DND-41 (cell line): Measurements from ENCODE around the gene THSD4.

Source experiments
- ATAC-seq: fragments of 200-7000 bp; cut with Tn5 transposase; 3 replicates; pipeline ENCODE4 v1.9.1; 2021; ENCODE audit warnings: low read depth; ENCODE audit not compliant: insufficient read depth
- DNase-seq: peaks from one replicate; pipeline ENCODE4 v3.0.0-alpha.2; 2020
- H2AFZ ChIP-seq: 2 replicates; pipeline ENCODE4 v1.6.0; 2012; ENCODE audit warnings: low read depth, low read length
- H3K27ac ChIP-seq: 2 replicates; pipeline ENCODE4 v1.5.1; 2012; ENCODE audit warnings: low read length, inconsistent platforms
- H3K27me3 ChIP-seq: fragments of 200-600 bp; sonication (generic); 2 replicates; pipeline ENCODE4 v1.6.0; 2012; ENCODE audit warnings: low read length, mild to moderate bottlenecking, inconsistent platforms; ENCODE audit not compliant: insufficient read depth, poor library complexity
- H3K36me3 ChIP-seq: 2 replicates; pipeline ENCODE4 v1.5.1; 2012; ENCODE audit warnings: low read length, inconsistent platforms; ENCODE audit not compliant: insufficient read depth
- H3K4me1 ChIP-seq: 2 replicates; pipeline ENCODE4 v1.5.1; 2012; ENCODE audit warnings: mild to moderate bottlenecking, low read length; ENCODE audit not compliant: insufficient read depth
- H3K4me2 ChIP-seq: 2 replicates; pipeline ENCODE4 v1.6.0; 2012; ENCODE audit warnings: mild to moderate bottlenecking, moderate library complexity, low read length, inconsistent platforms; ENCODE audit not compliant: insufficient read depth
- H3K4me3 ChIP-seq, 2 experiments: fragments of 200-600 bp in 1 of 2; shearing (Covaris generic) in 1 of 2; 2 replicates each; pipeline ENCODE4 v1.5.1; 2012 to 2016; ENCODE audit warnings: inconsistent platforms in 2 of 2, low read length in 2 of 2, mild to moderate bottlenecking in 2 of 2, low read depth in 1 of 2, moderate library complexity in 1 of 2
- H3K79me2 ChIP-seq: 2 replicates; pipeline ENCODE4 v1.6.0; 2012; ENCODE audit warnings: low read length, inconsistent platforms; ENCODE audit not compliant: insufficient read depth
- H3K9ac ChIP-seq: 2 replicates; pipeline ENCODE4 v1.6.0; 2012; ENCODE audit warnings: low read depth, mild to moderate bottlenecking, inconsistent platforms, low read length, moderate library complexity
- H3K9me3 ChIP-seq: 2 replicates; pipeline ENCODE4 v1.5.1; 2012; ENCODE audit warnings: low read length, moderate library complexity, mild to moderate bottlenecking, inconsistent platforms; ENCODE audit not compliant: insufficient read depth, severe bottlenecking
- H4K20me1 ChIP-seq: 2 replicates; pipeline ENCODE4 v1.6.0; 2012; ENCODE audit warnings: low read length; ENCODE audit not compliant: insufficient read depth
- CTCF ChIP-seq: IDR thresholded peaks from 2 replicates; pipeline ENCODE4 v1.5.1; 2012; ENCODE audit warnings: borderline replicate concordance, low read length, moderate library complexity, mild to moderate bottlenecking; ENCODE audit not compliant: poor library complexity, severe bottlenecking; ENCODE audit errors: extremely low read depth
- EZH2 ChIP-seq: IDR thresholded peaks from 3 replicates; pipeline ENCODE4 v1.6.1; 2012; ENCODE audit warnings: borderline replicate concordance, low read depth, mild to moderate bottlenecking, moderate library complexity, low read length, inconsistent platforms; ENCODE audit not compliant: severe bottlenecking

The THSD4 gene

DNA sequence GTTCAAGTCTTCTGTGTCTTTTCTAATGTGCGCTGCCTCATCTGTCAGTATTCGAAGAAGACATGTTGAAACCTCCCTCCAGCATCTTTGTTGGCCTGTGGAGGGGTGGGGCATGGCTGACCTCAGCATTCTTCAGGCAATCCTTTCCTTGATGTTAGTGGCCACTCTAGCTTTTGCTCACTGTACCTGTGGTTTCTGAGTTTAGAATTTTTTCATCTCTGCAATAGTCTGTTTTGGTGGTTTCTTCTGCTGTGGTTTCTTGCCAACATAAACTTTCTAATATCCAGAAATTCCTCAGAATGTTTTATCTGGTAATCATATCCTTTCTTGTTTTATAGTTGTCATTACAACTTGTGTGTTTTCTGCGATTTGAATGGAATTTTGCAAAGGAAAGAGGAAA, 443.8 kb downstream of the THSD4 start:
- ATAC-seq (no peak), DNase-seq (no peak)
- H3K4me2 ChIP-seq, result no peak overlapping the region
- H3K27me3 ChIP-seq, result no peaks in the 10 kb centered on the region
- H3K36me3 ChIP-seq, result no peaks in the 10 kb centered on the region
- H3K4me1 ChIP-seq, result no peaks in the 10 kb centered on the region
- no peak overlapping the region for H3K9ac ChIP-seq
- TF ChIP-seq EZH2 (no peak), CTCF (no peak)
- H3K4me3 ChIP-seq, result no peak overlapping the region
- no peaks in the 10 kb centered on the region for H3K79me2 ChIP-seq
- no peaks in the 10 kb centered on the region for H4K20me1 ChIP-seq
- no peak overlapping the region for H2AFZ ChIP-seq
- no peaks in the 10 kb centered on the region for H3K9me3 ChIP-seq
- no peak overlapping the region for H3K27ac ChIP-seq

DNA sequence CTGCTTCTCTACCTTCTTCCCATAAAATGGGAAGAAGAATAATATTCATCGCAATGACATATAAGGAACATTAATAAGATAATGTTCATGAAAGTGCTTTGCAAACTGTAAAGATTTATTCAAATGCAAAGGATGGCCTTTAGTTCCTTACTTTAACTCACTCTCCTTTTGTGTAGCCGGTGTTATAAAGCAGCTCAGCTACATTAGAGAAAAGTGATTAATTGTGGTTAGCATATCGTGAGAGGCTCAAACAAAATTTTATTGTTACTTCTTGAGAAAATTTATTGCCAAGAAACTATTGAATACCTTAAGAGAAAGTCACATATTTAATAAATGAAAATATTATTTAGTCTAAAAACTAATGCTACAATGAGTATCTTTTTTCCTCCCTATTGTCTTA, 444.3 kb downstream of the THSD4 start:
- Histone ChIP-seq H3K9me3 (no peaks in the 10 kb centered on the region), H3K27me3 (no peaks in the 10 kb centered on the region), H3K79me2 (no peaks in the 10 kb centered on the region), H3K4me3 (no peak overlapping the region), H2AFZ (no peak overlapping the region), H4K20me1 (no peaks in the 10 kb centered on the region), H3K27ac (no peak overlapping the region), H3K36me3 (no peaks in the 10 kb centered on the region), H3K4me2 (no peak overlapping the region), H3K9ac (no peak overlapping the region), H3K4me1 (no peaks in the 10 kb centered on the region)
- DNase-seq (no peak), ATAC-seq (no peak)
- TF ChIP-seq CTCF, result no peak

DNA sequence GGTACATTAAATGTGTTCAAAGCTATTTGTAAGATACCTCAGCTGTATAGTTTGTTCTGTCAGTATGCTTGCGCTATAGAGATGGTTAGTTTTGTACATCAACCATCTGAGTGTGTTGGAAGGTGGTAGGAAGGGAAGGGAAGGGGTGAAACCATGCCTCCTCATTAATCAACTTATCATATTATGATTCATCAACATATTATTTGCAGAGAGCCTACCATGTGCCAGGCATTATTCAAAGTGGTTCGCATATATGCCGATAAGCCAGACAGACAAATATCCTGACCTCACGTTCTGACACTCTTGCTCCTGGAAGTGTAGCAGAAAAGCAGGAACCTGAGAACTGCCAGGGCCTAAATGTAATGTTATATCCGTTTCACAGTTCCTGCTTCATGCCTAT, 447.0 kb downstream of the THSD4 start:
- no peak overlapping the region for H3K4me3 ChIP-seq
- H3K36me3 ChIP-seq, result no peaks in the 10 kb centered on the region
- H3K79me2 ChIP-seq, result no peaks in the 10 kb centered on the region
- no peaks in the 10 kb centered on the region for H3K4me1 ChIP-seq
- no peak overlapping the region for H3K4me2 ChIP-seq
- DNase-seq (no peak), ATAC-seq (no peak)
- no peak overlapping the region for H3K27ac ChIP-seq
- H3K9ac ChIP-seq, result no peak overlapping the region
- no peak overlapping the region for H2AFZ ChIP-seq
- no peaks in the 10 kb centered on the region for H3K27me3 ChIP-seq
- no peak for TF ChIP-seq EZH2
- no peak for TF ChIP-seq CTCF
- H3K9me3 ChIP-seq, result no peaks in the 10 kb centered on the region
- H4K20me1 ChIP-seq, result no peaks in the 10 kb centered on the region

- Histone ChIP-seq H2AFZ (no peak overlapping the region), H3K4me3 (no peak overlapping the region), H3K27ac (no peak overlapping the region), H3K9ac (no peak overlapping the region), H3K79me2 (no peaks in the 10 kb centered on the region), H3K9me3 (no peaks in the 10 kb centered on the region), H3K36me3 (no peaks in the 10 kb centered on the region), H3K4me2 (no peak overlapping the region), H4K20me1 (no peaks in the 10 kb centered on the region), H3K27me3 (peaks cover 2% of the 10 kb centered on the region), H3K4me1 (no peaks in the 10 kb centered on the region)
- ATAC-seq (no peak), DNase-seq (no peak)
- TF ChIP-seq EZH2 (no peak), CTCF (no peak)
Observed at GRCh38 chr15:71564217-71564616, 448.9 kb downstream of the THSD4 start.
